HG03108 (cell line): ENCODE data around the gene STRN3.
"Not testable (repeated sequence)": the region's sequence is repeated elsewhere in the genome, so short reads cannot be mapped to it uniquely, and the experiment has no call there.

Experiments
- ATAC-seq: cut with Tn5 transposase; IDR thresholded peaks from one replicate; pipeline ENCODE4 v1.9.1; 2021; ENCODE audit warnings: moderate library complexity; ENCODE audit not compliant: unreplicated experiment

The STRN3 gene

DNA sequence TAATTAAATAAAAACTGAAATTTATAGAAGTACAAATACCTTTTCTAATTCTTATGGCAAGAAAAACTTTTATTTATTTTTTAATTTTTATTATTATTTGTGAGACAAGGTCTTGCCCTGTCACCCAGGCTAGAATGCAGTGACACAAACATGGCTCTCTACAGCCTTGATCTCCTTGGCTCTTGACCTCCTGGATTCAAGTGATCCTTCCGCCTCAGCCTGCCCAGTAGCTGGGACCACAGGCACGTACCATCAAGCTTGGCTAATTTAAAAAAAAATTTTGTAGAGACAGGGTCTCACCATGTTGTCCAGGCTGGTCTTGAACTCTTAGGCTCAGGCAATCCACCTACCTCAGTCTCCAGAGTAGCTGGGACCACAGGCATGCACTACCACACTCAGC is 104.4 kb downstream of the STRN3 start:
- no peak for ATAC-seq

DNA sequence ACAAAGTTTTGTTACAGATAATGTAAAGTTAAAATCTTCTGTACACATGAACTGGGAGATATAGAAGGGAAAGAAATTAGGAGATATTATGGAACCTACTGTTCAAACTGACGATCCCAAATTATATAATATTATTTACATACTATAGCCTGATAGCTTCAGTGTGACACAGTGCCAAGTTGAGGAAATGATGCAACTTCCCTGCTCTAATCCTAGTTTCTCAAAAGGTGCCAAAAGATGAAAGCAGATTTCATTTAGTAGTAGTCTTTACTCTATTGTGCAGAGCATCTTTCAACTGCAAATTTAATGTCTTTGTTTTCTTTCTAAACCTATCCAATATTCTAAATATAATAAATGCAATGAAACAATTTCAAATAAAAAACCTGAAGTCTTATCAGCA is 104.9 kb downstream of the STRN3 start:
- ATAC-seq: no peak

DNA sequence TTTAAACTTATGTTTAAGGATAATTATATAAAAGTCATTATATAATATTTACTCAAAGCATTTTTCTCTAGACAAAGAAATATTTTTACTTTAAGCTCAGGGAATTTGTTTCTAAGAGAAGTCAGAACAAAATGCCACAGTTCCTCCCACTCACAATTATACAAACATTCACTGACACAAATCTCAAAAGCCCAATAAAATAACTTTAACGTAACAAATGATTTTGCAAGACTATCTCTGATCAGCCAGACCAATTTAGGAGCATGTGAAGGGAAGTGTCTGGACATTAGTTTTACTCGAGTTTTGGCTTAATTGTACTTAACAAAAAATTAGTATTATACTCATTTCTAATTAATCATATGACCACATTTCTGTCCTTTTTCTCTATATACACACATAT is 110.6 kb downstream of the STRN3 start:
- ATAC-seq: no peak

DNA sequence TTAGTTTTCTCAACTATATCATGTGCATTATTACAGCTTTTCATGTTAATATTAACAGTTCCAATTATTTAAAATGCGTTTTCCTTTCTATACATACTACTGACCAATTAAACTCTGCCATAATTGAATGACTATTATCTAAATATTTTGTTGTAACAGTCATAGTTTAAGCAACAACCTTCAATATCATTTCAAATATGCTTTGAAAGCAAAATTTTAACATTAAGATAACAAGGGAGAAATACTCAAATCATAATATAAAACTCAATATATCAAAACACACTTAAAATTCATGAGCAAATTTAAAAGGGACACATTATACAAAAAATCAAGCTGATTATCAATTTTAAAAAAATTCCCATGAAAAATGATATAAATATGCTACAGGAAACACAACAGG is 111.4 kb downstream of the STRN3 start:
- ATAC-seq: no peak

DNA sequence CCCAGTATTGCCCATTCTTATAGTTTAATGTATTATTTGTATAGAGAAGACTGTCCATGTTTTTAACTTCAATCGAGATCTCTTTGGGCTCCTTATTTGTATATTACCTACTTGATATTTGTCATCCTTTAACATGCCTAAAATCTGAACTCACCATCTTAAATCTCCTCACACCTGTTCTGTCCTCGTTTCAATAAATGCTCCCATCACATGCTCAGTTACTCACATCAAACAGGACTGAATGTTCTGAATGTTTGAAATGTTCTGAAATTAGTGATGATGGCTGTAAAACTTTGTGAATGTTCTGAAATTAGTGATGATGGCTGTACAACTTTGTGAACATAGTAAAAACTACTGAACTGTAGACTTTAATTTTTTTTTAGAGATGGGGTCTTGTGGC is 117.4 kb downstream of the STRN3 start:
- no peak for ATAC-seq

DNA sequence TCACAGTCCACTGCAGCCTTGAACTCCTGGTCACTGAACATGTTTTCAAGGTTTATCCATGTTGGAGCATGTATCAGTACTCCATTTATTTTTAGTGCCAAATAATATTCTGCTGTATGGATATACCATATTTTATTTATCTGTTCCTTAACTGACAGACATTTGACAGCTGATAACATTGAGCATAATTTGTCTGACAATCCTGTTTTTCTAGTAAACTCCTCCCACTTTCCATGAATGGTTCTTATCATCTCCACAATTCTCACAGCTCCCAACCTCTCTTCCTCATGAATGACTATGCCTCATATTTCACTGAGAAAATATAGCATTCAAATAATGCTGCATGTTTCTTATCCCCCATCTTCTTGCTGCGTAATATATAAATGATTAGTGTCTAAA is 118.5 kb downstream of the STRN3 start:
- ATAC-seq: no peak

- no peak for ATAC-seq
Measured at GRCh38 chr14:30906752-30907658, 119.2 kb downstream of the STRN3 start.

DNA sequence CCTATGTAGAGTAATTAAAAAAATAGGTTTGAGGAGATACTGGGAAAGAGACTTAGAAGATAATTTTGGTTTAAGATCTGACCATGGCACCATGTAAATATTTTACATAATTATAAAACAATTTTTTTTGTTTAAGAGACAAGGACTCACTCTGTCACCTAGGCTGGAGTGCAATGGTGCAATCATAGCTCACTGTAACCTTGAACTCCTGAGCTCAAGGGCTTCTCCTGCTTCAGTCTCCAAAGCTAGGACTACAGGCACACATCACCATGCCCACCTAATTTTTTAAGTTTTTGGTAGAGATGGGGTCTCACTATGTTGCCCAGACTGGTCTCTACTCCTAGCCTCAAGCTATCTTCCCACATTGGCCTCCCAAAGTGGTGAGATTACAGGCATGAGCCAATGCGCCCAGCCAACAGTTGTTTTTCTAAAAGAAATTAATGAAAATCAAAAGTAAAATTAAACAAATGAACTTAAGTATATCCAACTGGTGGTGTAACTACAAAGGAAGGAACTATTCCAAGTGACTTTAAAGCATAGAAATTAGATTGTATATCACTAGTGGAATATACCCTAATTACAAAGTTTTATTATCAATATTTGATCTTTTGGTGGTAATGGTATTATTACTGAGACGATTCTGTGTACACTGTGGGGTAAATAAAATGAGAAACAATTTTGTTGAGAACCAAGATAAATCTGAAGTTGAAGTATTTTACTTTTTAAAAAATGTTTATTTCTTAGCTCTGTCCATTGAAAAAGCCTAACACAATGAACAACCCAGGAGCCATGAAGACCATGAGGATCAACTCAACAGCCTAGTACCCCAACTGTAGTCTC is 122.7 kb downstream of the STRN3 start:
- no peak for ATAC-seq

- not testable (repeated sequence) for ATAC-seq
Measured at GRCh38 chr14:30897121-30897520, 129.1 kb downstream of the STRN3 start.

DNA sequence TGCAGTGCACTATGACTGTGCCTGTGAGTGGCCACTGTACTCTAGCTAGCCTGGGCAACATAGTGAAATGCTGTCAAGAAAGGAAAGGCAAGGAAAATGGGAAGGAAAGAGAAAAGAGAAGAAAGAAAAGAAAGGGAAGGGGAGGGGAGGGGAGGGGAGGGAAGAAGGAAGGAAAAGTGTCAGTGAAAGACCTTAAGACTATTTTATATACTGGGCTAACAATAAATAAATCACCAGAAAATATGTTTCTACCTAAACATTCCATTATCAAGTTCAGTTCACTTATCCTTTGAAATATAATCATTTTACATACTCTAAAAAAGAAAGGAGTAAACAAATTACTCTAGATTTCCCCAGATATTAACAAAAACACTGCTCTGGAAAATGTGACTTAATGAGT is 129.7 kb downstream of the STRN3 start:
- no peak for ATAC-seq

GRCh38 chr14:30894923-30895515 is 131.2 kb downstream of the STRN3 start:
- no peak for ATAC-seq

DNA sequence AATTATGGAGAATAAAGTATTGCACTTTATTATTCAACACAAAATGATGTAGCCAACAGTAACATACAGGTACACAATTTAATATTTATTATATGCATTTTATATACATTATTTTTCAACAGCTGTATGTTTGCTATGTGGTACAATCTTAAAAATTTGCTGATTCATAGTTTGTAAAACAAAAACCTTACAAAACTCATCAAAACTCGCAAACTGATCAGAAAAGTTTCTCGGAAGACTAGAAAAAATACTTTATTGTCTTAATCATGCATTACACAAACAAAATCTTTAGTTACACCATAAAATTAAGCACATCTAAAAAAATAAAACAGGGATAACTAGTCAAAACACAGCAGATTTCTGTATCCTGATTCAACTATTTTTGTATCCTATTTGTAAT is 132.4 kb downstream of the STRN3 start:
- no peak for ATAC-seq

DNA sequence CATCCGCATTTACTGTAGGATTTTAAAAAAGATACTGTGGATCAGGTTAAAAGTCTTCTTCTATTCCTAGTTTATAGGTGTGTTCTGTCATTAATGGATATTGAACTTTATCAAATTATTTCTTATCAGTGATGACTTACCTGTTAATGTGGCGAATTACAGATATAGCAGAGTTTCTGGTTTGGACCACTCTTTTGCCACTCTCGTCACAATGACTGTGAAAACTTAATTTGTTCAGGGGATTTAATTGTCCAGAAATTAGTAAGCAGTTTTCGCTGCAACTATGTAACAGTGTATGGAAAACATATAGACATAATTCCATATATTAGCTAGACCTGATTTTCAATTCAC is 137.0 kb downstream of the STRN3 start:
- no peak for ATAC-seq

DNA sequence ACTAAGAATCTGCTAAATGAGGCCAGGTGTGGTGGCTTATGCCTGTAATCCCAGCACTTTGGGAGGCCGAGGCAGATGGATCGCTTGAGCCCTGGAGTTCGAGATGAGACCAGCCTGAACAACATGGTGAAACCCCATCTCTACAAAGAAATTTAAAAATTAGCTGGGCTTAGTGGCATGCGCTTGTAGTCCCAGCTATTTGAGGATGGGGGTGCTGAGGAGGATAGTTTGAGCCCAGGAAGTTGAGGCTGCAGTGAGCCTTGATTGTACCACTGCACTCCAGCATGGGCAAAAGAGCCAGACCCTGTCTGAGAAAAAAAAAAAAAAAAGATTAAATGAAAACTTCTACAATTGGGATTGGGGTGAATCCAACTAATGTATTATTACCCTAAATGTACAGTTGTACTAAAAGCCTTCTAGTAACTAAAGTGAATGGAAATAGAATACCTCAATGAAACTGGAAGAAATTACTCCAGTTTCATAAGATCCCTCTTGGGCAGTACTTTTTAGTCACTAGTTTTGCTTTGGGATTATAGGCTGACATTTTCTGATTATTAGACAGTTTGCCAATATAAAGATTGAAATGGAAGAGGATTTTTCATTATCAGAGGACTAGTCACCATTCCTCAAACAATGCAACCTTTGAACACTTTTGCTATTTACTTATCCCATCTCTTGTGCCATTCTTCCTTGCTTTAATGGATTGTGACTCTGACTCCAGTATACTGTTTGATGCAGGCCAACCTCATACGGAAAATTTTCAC is 137.5 kb downstream of the STRN3 start:
- no peak for ATAC-seq

DNA sequence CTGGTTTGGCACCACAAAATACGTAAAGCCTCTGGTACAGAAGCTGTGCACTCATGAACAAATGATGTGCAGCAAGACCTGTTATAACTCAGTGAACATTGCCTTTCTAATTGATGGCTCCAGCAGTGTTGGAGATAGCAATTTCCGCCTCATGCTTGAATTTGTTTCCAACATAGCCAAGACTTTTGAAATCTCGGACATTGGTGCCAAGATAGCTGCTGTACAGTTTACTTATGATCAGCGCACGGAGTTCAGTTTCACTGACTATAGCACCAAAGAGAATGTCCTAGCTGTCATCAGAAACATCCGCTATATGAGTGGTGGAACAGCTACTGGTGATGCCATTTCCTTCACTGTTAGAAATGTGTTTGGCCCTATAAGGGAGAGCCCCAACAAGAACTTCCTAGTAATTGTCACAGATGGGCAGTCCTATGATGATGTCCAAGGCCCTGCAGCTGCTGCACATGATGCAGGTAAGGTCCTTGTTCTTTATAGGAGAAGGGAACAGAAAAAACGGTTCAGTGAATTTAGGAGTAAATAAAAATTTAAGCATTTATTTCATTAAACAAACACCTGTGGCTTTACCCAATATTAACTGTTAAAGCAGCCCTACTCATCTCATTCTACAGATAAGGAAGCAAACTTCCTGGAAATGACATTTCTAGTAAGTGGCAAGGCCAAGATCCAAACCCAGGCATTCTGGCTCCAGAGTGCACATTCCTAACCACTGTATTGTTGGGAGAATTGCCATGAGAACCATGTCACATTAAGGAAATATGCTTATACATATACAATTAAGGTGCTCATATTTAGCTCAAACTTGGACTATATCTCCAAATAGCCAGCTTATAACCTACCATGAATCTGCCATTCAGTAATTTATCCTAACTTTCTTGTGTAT is 140.1 kb downstream of the STRN3 start:
- ATAC-seq: no peak

GRCh38 chr14:30884901-30885300 is 141.3 kb downstream of the STRN3 start:
- ATAC-seq: no peak

- ATAC-seq: no peak
Measured at GRCh38 chr14:30883508-30884294, 142.5 kb downstream of the STRN3 start.

GRCh38 chr14:30882431-30882830 is 143.7 kb downstream of the STRN3 start:
- no peak for ATAC-seq

- no peak for ATAC-seq
Measured at GRCh38 chr14:30876692-30877091, 149.5 kb downstream of the STRN3 start.

- ATAC-seq: no peak
Measured at GRCh38 chr14:30875788-30876053, 150.5 kb downstream of the STRN3 start.
